NCI-H1048 (cell line): ENCODE results near the gene BCKDHB.

Experiments
- DNase-seq: peaks from one replicate; lab custom pipeline; 2025; lab: John Stamatoyannopoulos, UW

BCKDHB gene

GRCh38 chr6:80151635-80152034 lies 45.2 kb downstream of the BCKDHB start:
- no peak for DNase-seq

GRCh38 chr6:80154160-80154559 lies 47.7 kb downstream of the BCKDHB start:
- no peak for DNase-seq

GRCh38 chr6:80156221-80156620 lies 49.8 kb downstream of the BCKDHB start:
- DNase-seq: no peak

- no peak for DNase-seq
Observed at GRCh38 chr6:80158478-80158989, 52.1 kb downstream of the BCKDHB start.

GRCh38 chr6:80161434-80161833 lies 55.0 kb downstream of the BCKDHB start:
- no peak for DNase-seq

GRCh38 chr6:80163754-80164187 lies 57.3 kb downstream of the BCKDHB start:
- DNase-seq: no peak

GRCh38 chr6:80165143-80165542 lies 58.7 kb downstream of the BCKDHB start:
- DNase-seq: no peak

- DNase-seq: no peak
Observed at GRCh38 chr6:80165819-80166218, 59.3 kb downstream of the BCKDHB start.

- DNase-seq: no peak
Observed at GRCh38 chr6:80170433-80170832, 64.0 kb downstream of the BCKDHB start.

GRCh38 chr6:80173411-80173810 lies 66.9 kb downstream of the BCKDHB start:
- no peak for DNase-seq

- no peak for DNase-seq
Observed at GRCh38 chr6:80174900-80175572, 68.6 kb downstream of the BCKDHB start.

- no peak for DNase-seq
Observed at GRCh38 chr6:80179695-80180094, 73.2 kb downstream of the BCKDHB start.

- DNase-seq: no peak
Observed at GRCh38 chr6:80181352-80182081, 75.0 kb downstream of the BCKDHB start.

GRCh38 chr6:80182308-80182707 lies 75.8 kb downstream of the BCKDHB start:
- DNase-seq: no peak

GRCh38 chr6:80183019-80183795 lies 76.7 kb downstream of the BCKDHB start:
- no peak for DNase-seq

GRCh38 chr6:80185492-80185891 lies 79.0 kb downstream of the BCKDHB start:
- DNase-seq: no peak

- no peak for DNase-seq
Observed at GRCh38 chr6:80186082-80186481, 79.6 kb downstream of the BCKDHB start.

GRCh38 chr6:80196906-80197305 lies 90.4 kb downstream of the BCKDHB start:
- DNase-seq: no peak

- no peak for DNase-seq
Observed at GRCh38 chr6:80197474-80197873, 91.0 kb downstream of the BCKDHB start.

GRCh38 chr6:80197986-80198385 lies 91.5 kb downstream of the BCKDHB start:
- DNase-seq: no peak

- DNase-seq: no peak
Observed at GRCh38 chr6:80203283-80203682, 96.8 kb downstream of the BCKDHB start.

GRCh38 chr6:80205404-80205803 lies 98.9 kb downstream of the BCKDHB start:
- no peak for DNase-seq

GRCh38 chr6:80206758-80207157 lies 100.3 kb downstream of the BCKDHB start:
- DNase-seq: no peak
